ENCODE data around the gene ATXN7L1.

DNA sequence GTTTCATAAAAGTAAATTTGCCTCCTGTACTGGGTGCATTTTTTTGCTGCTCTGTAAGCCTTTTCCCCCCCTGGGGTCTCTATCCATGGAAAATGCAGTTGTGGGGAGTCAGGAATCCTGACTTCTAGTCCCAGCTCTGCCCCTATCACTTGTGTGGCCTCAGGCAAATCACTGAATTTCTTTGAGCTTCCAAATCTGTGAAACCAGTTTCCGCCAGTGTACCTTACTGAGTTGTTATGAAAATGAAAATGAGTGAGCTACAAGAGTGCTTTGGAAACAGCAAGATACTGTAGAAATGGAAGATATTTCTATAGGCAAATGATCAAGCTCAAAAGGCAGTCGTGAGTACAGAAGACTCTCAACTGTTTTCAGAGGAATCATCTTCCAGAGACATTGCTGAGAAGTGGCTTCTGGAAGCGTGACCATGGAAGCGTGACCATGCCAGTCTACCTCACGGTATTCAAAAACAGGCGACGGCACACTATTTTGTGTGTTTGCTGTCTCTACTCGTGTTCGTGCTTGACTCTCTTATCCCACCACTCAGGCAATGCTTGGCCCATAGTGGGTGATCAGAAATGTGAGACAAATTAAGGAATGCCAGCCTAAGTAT, 107.4 kb downstream of the ATXN7L1 start:
- TF ChIP-seq GATA2 (IDR thresholded peaks at IDR 0.05; ENCODE audit: low read depth, low read length) (no peak), GATA3 (IDR thresholded peaks at IDR 0.05; ENCODE audit: low read depth, low read length) (no peak)

Measured in SH-SY5Y (cell line).